ENCODE results near the gene C1QTNF1.

C1QTNF1 gene

GRCh38 chr17:79048826-79049755, 25.1 kb downstream of the C1QTNF1 start:
- no peaks in the 10 kb centered on the region for H3K79me2 ChIP-seq
- H3K27ac ChIP-seq: no peak overlapping the region
- no peak overlapping the region for H2AFZ ChIP-seq
- H3K9me3 ChIP-seq (ENCODE audit: control insufficient read depth, low read length): no peaks in the 10 kb centered on the region
- H3K4me1 ChIP-seq: no peaks in the 10 kb centered on the region
- no peak overlapping the region for H3K4me3 ChIP-seq (ENCODE audit: low read depth, low read length)
- no peaks in the 10 kb centered on the region for H3K27me3 ChIP-seq (ENCODE audit: control insufficient read depth, insufficient read depth, low read length)
- H3K4me2 ChIP-seq (ENCODE audit: low read length): no peak overlapping the region
- no peak overlapping the region for H3K9ac ChIP-seq
- H3K36me3 ChIP-seq (ENCODE audit: control insufficient read depth, insufficient read depth, low read length): no peaks in the 10 kb centered on the region
- no peak for TF ChIP-seq CTCF (IDR thresholded peaks at IDR 0.05)

- no peaks in the 10 kb centered on the region for H3K79me2 ChIP-seq
- H3K27ac ChIP-seq: no peak overlapping the region
- no peaks in the 10 kb centered on the region for H3K9me3 ChIP-seq (ENCODE audit: control insufficient read depth, low read length)
- H3K4me2 ChIP-seq (ENCODE audit: low read length): no peak overlapping the region
- no peaks in the 10 kb centered on the region for H3K27me3 ChIP-seq (ENCODE audit: control insufficient read depth, insufficient read depth, low read length)
- H3K36me3 ChIP-seq (ENCODE audit: control insufficient read depth, insufficient read depth, low read length): no peaks in the 10 kb centered on the region
- H2AFZ ChIP-seq: no peak overlapping the region
- H3K4me3 ChIP-seq (ENCODE audit: low read depth, low read length): no peak overlapping the region
- no peak overlapping the region for H3K9ac ChIP-seq
- TF ChIP-seq CTCF (IDR thresholded peaks at IDR 0.05): no peak
- H3K4me1 ChIP-seq: no peaks in the 10 kb centered on the region
Observed at GRCh38 chr17:79049821-79050220, 25.9 kb downstream of the C1QTNF1 start.

GRCh38 chr17:79050551-79050950, 26.6 kb downstream of the C1QTNF1 start:
- no peak overlapping the region for H3K27ac ChIP-seq
- no peaks in the 10 kb centered on the region for H3K79me2 ChIP-seq
- no peaks in the 10 kb centered on the region for H3K27me3 ChIP-seq (ENCODE audit: control insufficient read depth, insufficient read depth, low read length)
- no peak overlapping the region for H3K4me2 ChIP-seq (ENCODE audit: low read length)
- H3K36me3 ChIP-seq (ENCODE audit: control insufficient read depth, insufficient read depth, low read length): no peaks in the 10 kb centered on the region
- no peaks in the 10 kb centered on the region for H3K9me3 ChIP-seq (ENCODE audit: control insufficient read depth, low read length)
- H3K9ac ChIP-seq: no peak overlapping the region
- no peak overlapping the region for H3K4me3 ChIP-seq (ENCODE audit: low read depth, low read length)
- TF ChIP-seq CTCF (IDR thresholded peaks at IDR 0.05): no peak
- H2AFZ ChIP-seq: no peak overlapping the region
- no peaks in the 10 kb centered on the region for H3K4me1 ChIP-seq

- no peaks in the 10 kb centered on the region for H3K36me3 ChIP-seq (ENCODE audit: control insufficient read depth, insufficient read depth, low read length)
- no peak overlapping the region for H3K9ac ChIP-seq
- no peak overlapping the region for H3K4me2 ChIP-seq (ENCODE audit: low read length)
- H3K79me2 ChIP-seq: no peaks in the 10 kb centered on the region
- no peak overlapping the region for H3K4me3 ChIP-seq (ENCODE audit: low read depth, low read length)
- no peak for TF ChIP-seq CTCF (IDR thresholded peaks at IDR 0.05)
- H3K9me3 ChIP-seq (ENCODE audit: control insufficient read depth, low read length): no peaks in the 10 kb centered on the region
- no peaks in the 10 kb centered on the region for H3K27me3 ChIP-seq (ENCODE audit: control insufficient read depth, insufficient read depth, low read length)
- H3K4me1 ChIP-seq: no peaks in the 10 kb centered on the region
- H3K27ac ChIP-seq: no peak overlapping the region
- no peak overlapping the region for H2AFZ ChIP-seq
Observed at GRCh38 chr17:79051306-79051705, 27.3 kb downstream of the C1QTNF1 start.

- no peaks in the 10 kb centered on the region for H3K79me2 ChIP-seq
- H3K4me3 ChIP-seq (ENCODE audit: low read depth, low read length): no peak overlapping the region
- H3K9ac ChIP-seq: no peak overlapping the region
- H3K36me3 ChIP-seq (ENCODE audit: control insufficient read depth, insufficient read depth, low read length): no peaks in the 10 kb centered on the region
- no peak overlapping the region for H3K27ac ChIP-seq
- H2AFZ ChIP-seq: no peak overlapping the region
- no peaks in the 10 kb centered on the region for H3K27me3 ChIP-seq (ENCODE audit: control insufficient read depth, insufficient read depth, low read length)
- H3K4me2 ChIP-seq (ENCODE audit: low read length): no peak overlapping the region
- H3K9me3 ChIP-seq (ENCODE audit: control insufficient read depth, low read length): no peaks in the 10 kb centered on the region
- no peak for TF ChIP-seq CTCF (IDR thresholded peaks at IDR 0.05)
- H3K4me1 ChIP-seq: no peaks in the 10 kb centered on the region
Observed at GRCh38 chr17:79052131-79052530, 28.2 kb downstream of the C1QTNF1 start.

Measured in parathyroid adenoma (tissue), 2 donors.